Keratinocyte (primary cell): ENCODE data around the gene DLG4.

ENCODE experiments used
- CTCF ChIP-seq, 3 experiments: IDR thresholded peaks in 1 of 3; conservative IDR thresholded peaks in 1 of 3; optimal IDR thresholded peaks in 1 of 3; 2 replicates in 2 of 3; 3 replicates in 1 of 3; pipeline versions ENCODE3 to v1.5.1; 2011; ENCODE audit warnings: low read length in 3 of 3, mild to moderate bottlenecking in 3 of 3, moderate library complexity in 2 of 3, control low read depth in 1 of 3, inconsistent platforms in 1 of 3; ENCODE audit not compliant: insufficient read depth in 2 of 3; ENCODE audit errors: extremely low read depth in 1 of 3
- EZH2 ChIP-seq: IDR thresholded peaks from one replicate; pipeline ENCODE4 v1.6.1; 2012; ENCODE audit warnings: inconsistent platforms, mild to moderate bottlenecking, low read length, moderate library complexity

GRCh38 chr17:7147772-7148171 is 71.9 kb downstream of the DLG4 start:
- TF ChIP-seq CTCF (optimal IDR thresholded peaks at IDR 0.05 in 1 of 3, IDR thresholded peaks at IDR 0.05 in 1 of 3, conservative IDR thresholded peaks at IDR 0.05 in 1 of 3; ENCODE audit: extremely low read depth in 1 of 3, insufficient read depth in 2 of 3, low read length in 3 of 3), result peak in 1 of 3 experiments; percentile 35
- no peak for TF ChIP-seq EZH2
